AG08396 (cell line): ENCODE measurements around the gene SORL1.
"Not testable (repeated sequence)": the region's sequence is repeated elsewhere in the genome, so short reads cannot be mapped to it uniquely, and the experiment has no call there.

Source experiments
- DNase-seq: peaks from one replicate; pipeline ENCODE4 v3.0.0; 2012; ENCODE audit warnings: low spot score, mixed read lengths

The SORL1 gene

GRCh38 chr11:121634273-121634672 lies 182.2 kb downstream of the SORL1 start:
- DNase-seq: no peak

- DNase-seq: peak; percentile 64
Observed at GRCh38 chr11:121634889-121635288, 182.8 kb downstream of the SORL1 start.

GRCh38 chr11:121636081-121636799 lies 184.1 kb downstream of the SORL1 start:
- DNase-seq: no peak

GRCh38 chr11:121636800-121637176 lies 184.7 kb downstream of the SORL1 start:
- no peak for DNase-seq

GRCh38 chr11:121637587-121637986 lies 185.5 kb downstream of the SORL1 start:
- DNase-seq: not testable (repeated sequence)

GRCh38 chr11:121643479-121644186 lies 191.5 kb downstream of the SORL1 start:
- no peak for DNase-seq

GRCh38 chr11:121644187-121644512 lies 192.0 kb downstream of the SORL1 start:
- no peak for DNase-seq

- no peak for DNase-seq
Observed at GRCh38 chr11:121645001-121645400, 192.9 kb downstream of the SORL1 start.

GRCh38 chr11:121645596-121645995 lies 193.5 kb downstream of the SORL1 start:
- peak; percentile 27 for DNase-seq

- no peak for DNase-seq
Observed at GRCh38 chr11:121648306-121648705, 196.2 kb downstream of the SORL1 start.

GRCh38 chr11:121649798-121650197 lies 197.7 kb downstream of the SORL1 start:
- no peak for DNase-seq

GRCh38 chr11:121650351-121651256 lies 198.5 kb downstream of the SORL1 start:
- DNase-seq: no peak

GRCh38 chr11:121651257-121651605 lies 199.1 kb downstream of the SORL1 start:
- no peak for DNase-seq

- DNase-seq: no peak
Observed at GRCh38 chr11:121652971-121653370, 200.9 kb downstream of the SORL1 start.

GRCh38 chr11:121654259-121654842 lies 202.2 kb downstream of the SORL1 start:
- no peak for DNase-seq

- DNase-seq: peak; percentile 25
Observed at GRCh38 chr11:121654843-121655536, 202.9 kb downstream of the SORL1 start.

GRCh38 chr11:121655537-121656327 lies 203.6 kb downstream of the SORL1 start:
- peak; percentile 90 for DNase-seq

- no peak for DNase-seq
Observed at GRCh38 chr11:121656328-121657090, 204.4 kb downstream of the SORL1 start.

- DNase-seq: no peak
Observed at GRCh38 chr11:121657146-121657545, 205.0 kb downstream of the SORL1 start.

- no peak for DNase-seq
Observed at GRCh38 chr11:121659811-121660210, 207.7 kb downstream of the SORL1 start.
